K562 (cell line): ENCODE data around the gene GKAP1. TPM values are rescaled to one million over a fixed set of nuclear protein-coding genes. Genes with fewer than 3 reads are reported as not detected.

ENCODE experiments used
- ATAC-seq: fragments of 200-7000 bp; cut with Tn5 transposase; 3 replicates; pipeline ENCODE4 v1.9.1; 2020; ENCODE audit warnings: moderate library complexity
- BruUV-seq: library from RNA; stranded (reverse); fragments of 400-500 nt; replicated peaks from 2 replicates; lab custom pipeline; 2021; lab: Mats Ljungman, UMichigan
- CTCF ChIA-PET: fragments of 300-600 bp; formaldehyde crosslinking; extraction: SDS; loops from one replicate; lab custom pipeline; 2021; ENCODE audit warnings: low intra/inter-chr PET ratio; lab: Yijun Ruan, JAX
- POLR2A ChIA-PET: fragments of 300-600, 350-650 bp; sonication (Branson Sonifier 250); formaldehyde crosslinking; extraction: SDS; loops from one replicate; lab custom pipeline; 2021; ENCODE audit warnings: antibody characterized with exemption, inconsistent platforms; lab: Yijun Ruan, JAX
- DNase-seq, 4 experiments: peaks; one replicate each; pipeline versions ENCODE4 v3.0.0 to v3.0.0-alpha.2; 2011 to 2018; ENCODE audit warnings: low spot score in 3 of 4, mixed read lengths in 3 of 4; ENCODE audit errors: extremely low read depth in 1 of 4
- FAIRE-seq: peaks from 2 replicates; lab custom pipeline; 2011; peaks lifted over from hg19 to GRCh38; lab: Jason Lieb, UNC
- H2AFZ ChIP-seq: 2 replicates; pipeline ENCODE4 v1.6.0; 2011; ENCODE audit warnings: low read depth, low read length, control low read depth, inconsistent platforms
- H3K27ac ChIP-seq: fragments of 200-600 bp; 3 replicates; pipeline ENCODE4 v1.8.0; 2011; ENCODE audit warnings: low read depth, mild to moderate bottlenecking, control low read depth, inconsistent platforms, low read length, moderate library complexity, mixed read lengths; ENCODE audit errors: extremely low read depth
- H3K27me3 ChIP-seq, 2 experiments: fragments of 300-600 bp in 1 of 2; 2 replicates in 1 of 2; 3 replicates in 1 of 2; pipeline versions ENCODE4 v1.6.0 to v1.8.0; 2011; ENCODE audit warnings: inconsistent platforms in 2 of 2, low read length in 2 of 2, mild to moderate bottlenecking in 1 of 2, mixed read lengths in 1 of 2, moderate library complexity in 1 of 2; ENCODE audit not compliant: control insufficient read depth in 2 of 2, insufficient read depth in 2 of 2
- H3K36me3 ChIP-seq: fragments of 300-600 bp; 3 replicates; pipeline ENCODE4 v1.8.0; 2011; ENCODE audit warnings: mild to moderate bottlenecking, low read length, inconsistent platforms; ENCODE audit not compliant: control insufficient read depth, insufficient read depth
- H3K4me1 ChIP-seq, 2 experiments: fragments of 200-600 bp in 1 of 2; replicated peaks in 1 of 2; 2 replicates in 1 of 2; 3 replicates in 1 of 2; pipeline versions ENCODE4 v1.5.1 to v1.8.0; 2011; ENCODE audit warnings: inconsistent platforms in 2 of 2, low read length in 2 of 2, mild to moderate bottlenecking in 1 of 2, mixed read lengths in 1 of 2, moderate library complexity in 1 of 2; ENCODE audit not compliant: control insufficient read depth in 2 of 2, insufficient read depth in 2 of 2
- H3K4me2 ChIP-seq: 2 replicates; pipeline ENCODE4 v1.6.1; 2011; ENCODE audit warnings: low read length, control low read depth, inconsistent platforms, mixed read lengths; ENCODE audit not compliant: insufficient read depth
- H3K4me3 ChIP-seq: fragments of 200-600 bp; sonication (generic), shearing (Covaris generic); 2 replicates; pipeline ENCODE4 v1.5.1; 2016; ENCODE audit warnings: control low read depth, inconsistent platforms
- H3K79me2 ChIP-seq: fragments of 200-600 bp; 3 replicates; pipeline ENCODE4 v1.8.0; 2011; ENCODE audit warnings: low read length, inconsistent platforms; ENCODE audit not compliant: control insufficient read depth, insufficient read depth
- H3K9ac ChIP-seq, 2 experiments: 2 replicates each; pipeline versions ENCODE4 v1.6.0 to v1.6.1; 2011; ENCODE audit warnings: low read depth in 2 of 2, low read length in 2 of 2, control low read depth in 1 of 2, inconsistent platforms in 1 of 2, mild to moderate bottlenecking in 1 of 2, mixed read lengths in 1 of 2; ENCODE audit not compliant: insufficient read depth in 1 of 2
- H3K9me1 ChIP-seq: one replicate; pipeline ENCODE4 v1.6.0; 2011; ENCODE audit warnings: inconsistent platforms, mild to moderate bottlenecking, low read length, moderate library complexity; ENCODE audit not compliant: control insufficient read depth, insufficient read depth
- H3K9me3 ChIP-seq: replicated peaks from 2 replicates; pipeline ENCODE4 v1.5.1; 2011; ENCODE audit warnings: low read depth, low read length, inconsistent platforms; ENCODE audit not compliant: control insufficient read depth, insufficient read depth
- H4K20me1 ChIP-seq: replicated peaks from 2 replicates; pipeline ENCODE4 v1.6.1; 2011; ENCODE audit warnings: low read length, inconsistent platforms, mixed read lengths; ENCODE audit not compliant: control insufficient read depth, insufficient read depth
- CBFB ChIP-seq: sonication (generic); formaldehyde crosslinking; IDR thresholded peaks from 2 replicates; pipeline ENCODE4 v1.4.0; 2020; ENCODE audit warnings: mild to moderate bottlenecking, missing genetic modification reagents
- MAFF ChIP-seq: IDR thresholded peaks from 2 replicates; pipeline ENCODE4 v1.6.1; 2012; ENCODE audit warnings: low read length, improper control_type of control experiment
- NCOA6 ChIP-seq: fragments of 450-650 bp; IDR thresholded peaks from 2 replicates; pipeline ENCODE4 v1.6.1; 2017; ENCODE audit warnings: mild to moderate bottlenecking
- PHF20 ChIP-seq: fragments of 450-650 bp; IDR thresholded peaks from 2 replicates; pipeline ENCODE4 v1.6.1; 2018; ENCODE audit not compliant: partially characterized antibody
- REST ChIP-seq, 2 experiments: fragments of 450-650 bp; formaldehyde crosslinking in 1 of 2; IDR thresholded peaks; 2 replicates each; pipeline versions ENCODE4 v1.4.0 to v1.6.1; 2014 to 2020; ENCODE audit warnings: mild to moderate bottlenecking in 2 of 2, borderline replicate concordance in 1 of 2, low read depth in 1 of 2
- RFX5 ChIP-seq: IDR thresholded peaks from 2 replicates; pipeline ENCODE4 v1.6.1; 2011; ENCODE audit warnings: low read depth, mild to moderate bottlenecking, improper control_type of control experiment, low read length
- THRAP3 ChIP-seq: fragments of 450-650 bp; IDR thresholded peaks from 2 replicates; pipeline ENCODE4 v1.6.1; 2016; ENCODE audit warnings: mild to moderate bottlenecking, inconsistent platforms, borderline replicate concordance
- TSHZ1 ChIP-seq: fragments of 250-450 bp; sonication (Bioruptor Pico); IDR thresholded peaks from 2 replicates; pipeline ENCODE4 v1.4.0; 2020; ENCODE audit warnings: mild to moderate bottlenecking, moderate library complexity
- WGBS: fragments of 100-300 bp; shearing (Covaris generic); methylation state at CpG from one replicate; pipeline ENCODE4 v1.1.6; 2016; ENCODE audit warnings: low coverage, mixed read lengths; ENCODE audit not compliant: insufficient coverage; ENCODE audit errors: missing lambda C conversion rate; 5-methylcytosine and 5-hydroxymethylcytosine counted together
- in situ Hi-C: fragments of 300-500 bp; cut with MboI; formaldehyde crosslinking; loops from 4 replicates; pipeline ENCODE4 v1.15.0; 2018; ENCODE audit warnings: inconsistent platforms, mixed read lengths
- intact Hi-C: fragments of 100-400 bp; cut with micrococcal nuclease; formaldehyde crosslinking; loops from 2 replicates; pipeline ENCODE4 v1.14.2; 2022
- polyA plus RNA-seq, 8 experiments: library from polyadenylated mRNA; depleted of rRNA in 4 of 8; stranded (reverse) in 5 of 8; unstranded in 3 of 8; fragments of >200 nt; fragmentation: Nextera tagmentation in 2 of 8; fragmentation: Illumina TruSeq in 1 of 8; extraction: Ambion mirVana in 2 of 8; extraction: Trizol in 1 of 8; gene quantifications; 2 replicates each; pipeline versions ENCODE4 v1.2.1 to v1.2.3, GENCODE V29; 2011 to 2014; ENCODE audit warnings: inconsistent platforms in 1 of 8, missing spikeins in 1 of 8
- total RNA-seq, 7 experiments: library from RNA; depleted of rRNA in 6 of 7; stranded (reverse); fragments of >200 nt in 6 of 7; fragmentation: Illumina TruSeq in 2 of 7; extraction: Trizol in 2 of 7; gene quantifications; 2 replicates each; pipeline versions ENCODE4 v1.2.1 to v1.2.3, GENCODE V29; 2011 to 2021; ENCODE audit warnings: low replicate concordance in 1 of 7

GKAP1 gene
- total and polyA plus RNA-seq, 9 of the 15 experiments (the other 6 are each of a cell fraction or from before 2014, with no cell fraction given): 1.0 to 3.8 (median 2.7) TPM

- Histone ChIP-seq H3K4me3 (no peak overlapping the region), H3K9me1 (no peaks in the 10 kb centered on the region), H3K27me3 (no peaks in the 10 kb centered on the region), H4K20me1 (no peaks in the 10 kb centered on the region), H3K4me1 (no peaks in the 10 kb centered on the region), H3K27ac (no peak overlapping the region), H3K9ac (no peak overlapping the region), H2AFZ (no peak overlapping the region), H3K4me2 (no peak overlapping the region), H3K36me3 (no peaks in the 10 kb centered on the region), H3K9me3 (no peaks in the 10 kb centered on the region), H3K79me2 (no peaks in the 10 kb centered on the region)
- no peak for FAIRE-seq
- intact Hi-C loops: no loop called here
- WGBS: 33% methylated on average over 1 of the region's 1 CpG
- no peak for DNase-seq
- ChIA-PET POLR2A (no interaction called here), CTCF (no interaction called here)
- ATAC-seq: no peak
- no TSS peak for BruUV-seq
- in situ Hi-C loops: no loop called here
- TF ChIP-seq PHF20: no peak
- no peak for TF ChIP-seq REST (IDR thresholded peaks at IDR 0.05; ENCODE audit: borderline replicate concordance)
- TF ChIP-seq REST (CRISPR knock-in tag; IDR thresholded peaks at IDR 0.05; ENCODE audit: low read depth): no peak
- TF ChIP-seq THRAP3: no peak
- TF ChIP-seq NCOA6: no peak
- TF ChIP-seq RFX5: no peak
- no peak for TF ChIP-seq TSHZ1 (CRISPR knock-in tag)
- TF ChIP-seq CBFB (CRISPR knock-in tag): no peak
- no peak for TF ChIP-seq MAFF
These were observed 24.8 kb downstream of the GKAP1 start for GRCh38 chr9:83792746-83793145.
